GDM1 (cell line): ENCODE measurements around the gene NFX1.
"Not testable (repeated sequence)": the region's sequence is repeated elsewhere in the genome, so short reads cannot be mapped to it uniquely, and the experiment has no call there.

Experiments used
- DNase-seq: peaks from one replicate; lab custom pipeline; 2025; lab: John Stamatoyannopoulos, UW

The NFX1 gene

DNA sequence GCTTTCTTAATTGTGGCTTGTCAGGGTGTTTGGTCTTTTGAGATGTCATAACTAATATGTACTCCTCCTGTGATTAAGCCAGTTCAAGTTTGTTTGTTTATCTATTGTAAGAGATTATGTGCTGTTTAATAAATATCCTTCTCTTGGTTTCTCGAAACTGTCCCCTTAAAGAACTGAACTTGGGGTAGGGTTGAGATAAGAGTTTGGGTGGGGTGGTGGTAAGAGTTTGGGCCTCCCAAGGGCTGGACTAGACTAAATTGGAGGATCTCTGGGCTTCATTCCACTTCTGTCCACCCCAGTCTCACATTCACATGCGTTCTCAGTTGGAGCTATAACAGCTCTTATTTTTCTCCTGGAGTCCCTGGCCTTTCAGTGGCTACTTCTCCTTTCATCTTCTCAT, 73.8 kb downstream of the NFX1 start:
- no peak for DNase-seq

DNA sequence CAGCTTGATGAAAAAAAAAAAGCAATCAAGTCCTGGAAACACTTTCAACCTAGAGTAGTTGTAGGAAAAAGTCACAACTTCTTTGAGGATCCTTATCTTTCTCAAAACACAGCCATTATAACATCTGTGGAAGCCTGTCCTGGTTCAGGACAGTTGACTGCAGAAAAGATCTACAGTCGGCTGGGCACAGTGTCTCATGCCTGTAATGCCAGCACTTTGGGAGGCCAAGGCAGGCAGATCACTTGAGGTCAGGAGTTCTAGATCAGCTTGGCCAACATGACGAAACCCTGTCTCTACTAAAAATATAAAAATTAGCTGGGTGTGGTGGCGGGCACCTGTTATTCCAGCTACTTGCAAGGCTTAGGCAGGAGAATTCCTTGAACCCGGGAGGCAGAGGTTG, 74.5 kb downstream of the NFX1 start:
- not testable (repeated sequence) for DNase-seq

DNA sequence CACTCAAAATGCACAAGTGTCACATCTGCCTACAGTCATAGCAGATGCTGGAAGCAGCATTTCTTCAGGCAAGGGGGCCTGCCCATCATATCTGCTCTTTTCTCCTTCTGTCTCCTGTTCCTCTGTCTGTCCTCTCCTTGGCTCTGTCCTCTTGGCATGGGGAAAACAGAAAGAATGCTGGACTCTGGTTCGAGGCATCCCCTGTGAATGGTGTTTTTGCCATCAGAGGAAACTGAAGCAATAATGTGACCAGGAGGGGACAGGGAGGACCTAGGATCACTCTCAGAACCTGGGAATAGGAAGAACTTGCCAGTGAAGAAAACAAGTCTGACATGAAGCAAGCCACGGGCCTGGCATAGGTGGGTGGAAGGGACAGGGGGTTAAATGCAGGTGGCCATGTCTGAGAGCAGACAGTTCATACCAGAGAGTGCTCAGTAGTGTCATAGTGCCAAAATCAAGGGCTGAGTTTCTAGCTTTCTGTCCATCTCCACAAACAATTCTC, 76.7 kb downstream of the NFX1 start:
- no peak for DNase-seq

DNA sequence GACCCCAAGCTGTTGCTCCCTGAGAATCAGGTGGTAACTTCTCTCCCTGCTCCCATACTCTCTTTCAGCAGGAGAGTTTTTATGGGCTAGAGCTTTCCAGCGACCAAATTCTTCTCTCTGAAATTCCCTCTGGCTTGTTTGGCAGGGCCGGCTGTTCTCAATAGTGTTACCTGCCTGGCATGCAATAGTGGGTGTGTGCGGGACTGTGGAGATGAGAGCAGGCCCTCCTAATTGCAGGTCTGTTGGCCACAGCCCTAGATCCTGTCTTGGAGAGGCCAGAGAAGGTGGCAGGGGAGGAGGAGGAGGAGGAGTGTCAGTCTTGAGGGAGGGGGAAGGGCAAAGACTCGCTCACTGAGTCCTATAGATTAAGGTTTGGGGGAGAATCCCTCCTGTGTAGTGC, 82.6 kb downstream of the NFX1 start:
- no peak for DNase-seq

DNA sequence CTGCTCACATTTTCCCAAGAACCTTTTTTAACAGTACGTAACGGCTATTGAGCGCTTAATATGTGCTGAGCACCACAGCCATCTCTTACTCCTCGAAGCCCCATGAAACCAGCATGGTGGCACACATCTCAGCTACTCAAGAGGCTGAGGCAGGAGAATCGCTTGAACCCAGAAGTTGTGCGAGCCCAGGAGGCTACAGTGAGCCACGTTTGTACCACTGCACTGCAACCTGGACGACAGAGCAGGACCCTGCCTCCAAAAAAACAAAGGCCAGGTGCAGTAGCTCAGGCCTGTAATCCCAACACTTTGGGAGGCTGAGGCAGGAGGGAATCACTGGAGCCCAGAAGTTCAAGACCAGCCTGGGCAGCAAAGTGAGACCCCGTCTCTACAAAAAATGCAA, 83.9 kb downstream of the NFX1 start:
- DNase-seq = no peak

DNA sequence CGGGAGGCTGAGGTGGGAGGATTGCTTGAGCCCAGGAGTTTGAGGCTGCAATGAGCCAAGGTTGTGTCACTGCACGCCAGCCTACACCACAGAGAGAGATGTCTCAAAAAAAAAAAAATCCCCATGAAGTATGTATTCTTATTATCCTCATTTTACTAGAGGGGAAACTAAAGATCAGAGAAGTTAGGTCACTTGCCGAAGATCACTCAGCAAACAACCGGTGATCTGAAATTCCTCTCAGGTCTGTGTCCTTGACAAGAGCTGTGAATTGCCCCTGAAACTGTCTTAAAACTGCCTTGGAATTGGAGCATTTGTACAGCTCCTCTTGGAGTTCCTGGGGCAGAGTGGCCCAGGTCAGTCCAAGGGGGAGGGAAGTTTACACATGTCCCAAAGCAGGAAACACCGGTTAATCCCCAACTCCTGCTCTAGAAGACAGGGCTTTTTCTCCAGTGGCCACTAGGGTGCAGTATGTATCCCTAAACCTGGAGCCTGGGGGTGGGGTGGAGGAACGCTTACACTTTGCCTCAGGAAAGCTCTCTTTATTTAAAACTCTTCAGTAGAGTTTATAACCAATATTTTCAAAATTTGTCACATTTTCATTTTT, 84.4 kb downstream of the NFX1 start:
- peak; percentile 48 for DNase-seq

DNA sequence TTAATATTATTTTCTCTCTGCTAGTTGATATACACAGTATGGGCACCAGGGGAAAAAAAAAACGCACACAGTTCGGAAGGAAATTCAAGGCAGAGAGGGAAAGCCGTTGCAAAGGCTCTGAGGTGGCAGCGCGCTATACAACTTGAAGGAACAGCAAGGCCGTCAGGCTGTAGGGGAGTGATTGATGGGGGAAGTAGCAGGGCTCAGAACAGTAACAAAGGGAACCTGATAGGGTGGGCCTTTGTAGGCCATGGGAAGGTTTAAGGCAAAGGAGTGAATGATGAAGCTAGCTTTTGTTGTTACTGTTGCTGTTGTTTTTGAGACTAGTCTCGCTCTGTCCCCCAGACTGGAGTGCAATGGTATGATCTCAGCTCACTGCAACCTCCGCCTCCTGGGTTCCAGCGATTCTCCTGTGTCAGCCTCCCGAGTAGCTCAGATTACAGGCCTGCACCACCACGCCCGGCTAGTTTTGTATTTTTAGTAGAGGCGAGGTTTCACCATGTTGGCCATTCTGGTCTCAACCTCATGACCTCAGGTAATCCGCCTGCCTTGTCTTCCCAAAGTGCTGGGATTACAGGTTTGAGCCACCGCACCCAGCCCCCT, 85.0 kb downstream of the NFX1 start:
- no peak for DNase-seq

DNA sequence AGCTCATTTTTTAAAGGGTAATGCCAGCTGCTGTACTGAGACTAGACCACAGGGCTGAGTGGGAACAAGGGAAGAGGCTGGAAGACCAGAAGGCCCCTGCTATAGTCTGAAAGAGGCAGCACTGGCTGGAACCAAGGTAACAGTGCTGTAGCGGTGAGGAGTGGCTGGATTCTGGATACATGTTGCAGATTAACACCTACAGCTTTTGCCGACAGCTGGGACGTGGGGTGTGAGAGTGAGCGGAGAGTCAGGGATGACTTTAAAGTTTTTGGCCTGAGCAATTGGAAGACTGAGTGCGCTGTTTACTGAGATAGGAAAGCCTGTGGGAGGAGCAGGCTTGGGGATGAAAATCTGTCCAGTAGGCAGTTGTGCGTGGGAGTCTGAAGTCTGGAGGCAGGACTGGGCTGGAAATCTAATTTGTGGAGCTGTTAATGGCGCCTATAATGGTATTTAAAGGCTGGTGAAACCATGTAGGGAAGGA, 85.6 kb downstream of the NFX1 start:
- no peak for DNase-seq

DNA sequence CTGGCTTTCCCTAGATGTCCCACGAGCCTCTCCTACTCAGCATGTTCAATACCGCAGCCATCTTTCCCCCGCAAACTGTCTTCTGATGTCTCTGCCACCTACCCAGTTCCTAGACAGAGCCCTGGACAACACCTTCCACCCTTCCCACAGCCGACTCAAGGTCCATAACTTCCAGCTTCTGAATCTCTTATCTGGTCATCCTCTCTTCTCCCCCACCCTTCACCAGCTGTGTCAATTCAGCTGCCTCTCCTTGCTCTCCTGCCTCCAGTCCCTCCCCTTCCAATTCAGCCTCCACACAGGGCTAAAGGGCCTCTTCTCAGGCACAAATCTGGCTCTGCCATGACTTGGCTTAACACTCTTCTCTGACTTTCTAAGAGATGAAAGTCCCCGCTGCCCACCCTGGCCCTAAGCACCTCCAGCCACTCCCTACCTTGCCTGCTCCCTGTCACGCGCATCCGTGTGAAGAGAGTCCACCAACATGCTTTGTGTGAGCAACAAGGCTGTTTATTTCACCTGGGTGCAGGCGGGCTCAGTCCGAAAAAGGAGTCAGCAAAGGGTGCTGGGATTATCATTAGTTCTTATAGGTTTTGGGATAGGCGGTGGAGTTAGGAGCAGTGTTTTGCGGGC, 86.9 kb downstream of the NFX1 start:
- DNase-seq = no peak

DNA sequence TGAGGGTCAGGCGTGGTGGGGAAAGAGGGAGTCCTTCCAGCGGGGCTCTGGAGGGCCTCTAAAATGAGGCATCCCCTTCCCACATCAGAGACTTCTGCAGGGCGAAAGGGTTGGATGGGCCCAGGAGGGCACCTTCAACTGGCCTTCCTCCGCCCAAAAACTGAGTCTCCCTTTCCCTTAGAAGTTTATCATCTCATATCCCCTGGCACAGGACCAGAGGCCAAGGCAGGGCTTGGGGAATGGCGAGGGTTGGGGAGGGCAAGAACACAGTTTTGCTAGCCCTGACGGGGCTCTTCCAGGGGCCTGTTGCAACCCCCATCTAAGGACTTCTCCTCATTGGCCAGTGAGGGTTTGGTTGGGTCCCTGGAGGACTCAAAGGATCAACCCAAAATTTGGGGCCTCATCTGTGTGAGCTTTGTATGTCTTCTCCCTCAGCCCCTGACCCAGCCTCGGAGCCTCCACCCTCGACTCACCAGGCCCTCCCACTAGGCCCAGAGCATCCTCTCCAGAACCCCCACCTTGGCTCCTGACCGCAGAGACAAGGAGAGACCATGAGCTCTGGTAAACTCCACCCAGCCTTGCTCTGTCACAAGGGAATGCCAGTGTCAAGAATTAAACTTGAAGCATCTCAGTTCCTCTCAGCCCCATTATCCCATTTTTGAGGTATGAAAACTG, 87.9 kb downstream of the NFX1 start:
- DNase-seq = no peak

DNA sequence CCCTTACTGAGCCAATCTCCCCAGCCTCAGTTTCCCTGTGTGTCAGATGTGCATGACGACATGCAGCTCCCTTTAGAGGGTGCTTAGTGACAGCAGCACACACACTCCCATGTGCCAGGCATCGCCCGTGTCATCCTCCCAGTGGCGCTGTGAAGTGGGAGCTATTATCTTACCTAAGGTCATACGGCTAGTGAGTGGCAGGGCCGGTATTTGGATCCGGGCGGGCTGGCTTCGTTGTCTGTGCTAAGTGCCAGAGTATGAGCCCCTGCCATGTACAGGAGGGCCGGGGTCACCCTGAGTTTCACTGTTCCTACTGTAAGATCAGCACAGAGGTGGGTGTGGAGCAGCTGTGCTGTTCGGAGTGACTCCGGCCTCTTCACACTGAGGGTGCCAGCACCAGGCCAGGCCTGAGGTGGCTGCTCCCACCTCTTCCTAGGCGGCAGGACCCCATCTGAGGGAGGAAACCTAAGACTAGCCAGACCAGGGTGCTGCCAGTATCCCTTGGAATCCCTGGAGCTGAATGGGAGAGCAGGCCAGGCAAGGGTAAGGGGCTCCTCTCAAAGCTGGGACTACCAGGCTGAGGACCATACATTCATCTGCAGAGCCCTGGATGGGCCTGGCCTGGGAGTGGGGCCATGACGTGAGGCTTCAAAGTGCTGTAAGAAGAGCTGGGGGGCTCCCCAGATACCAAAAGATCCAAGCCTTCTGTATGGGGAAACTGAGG, 89.5 kb downstream of the NFX1 start:
- no peak for DNase-seq

DNA sequence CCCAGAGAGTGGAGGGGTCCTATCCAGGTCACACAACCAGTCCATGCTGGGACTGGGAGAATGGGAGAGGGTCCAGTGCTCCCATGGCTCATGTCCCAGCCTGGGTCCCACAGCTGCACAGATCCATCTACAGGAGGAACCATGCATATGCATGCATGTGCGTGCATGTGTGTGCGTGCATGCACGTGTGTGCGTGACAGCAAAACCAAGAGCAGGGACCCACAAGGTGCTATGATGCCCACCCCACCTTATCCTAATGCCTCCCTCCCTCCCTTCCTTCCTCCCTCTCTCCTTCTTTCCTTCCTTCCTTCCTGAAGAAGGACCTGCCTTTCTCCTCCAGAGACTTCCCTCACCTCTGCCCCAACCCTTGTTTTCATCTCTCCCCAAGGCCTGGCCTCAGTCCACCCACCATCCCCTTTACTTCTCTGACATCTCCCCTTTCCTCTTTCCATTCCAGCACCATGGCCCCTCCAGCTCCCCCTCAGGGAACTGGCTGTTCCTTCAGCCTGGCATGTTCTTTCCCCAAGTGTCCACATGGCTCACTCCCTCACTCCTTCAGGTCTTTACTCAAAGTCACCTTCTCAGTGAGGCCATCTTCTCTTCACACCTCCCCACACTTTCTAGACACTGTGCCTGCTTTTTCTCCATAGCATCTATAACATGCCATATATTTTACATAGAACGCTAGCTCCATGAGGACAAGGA, 90.2 kb downstream of the NFX1 start:
- DNase-seq = no peak

DNA sequence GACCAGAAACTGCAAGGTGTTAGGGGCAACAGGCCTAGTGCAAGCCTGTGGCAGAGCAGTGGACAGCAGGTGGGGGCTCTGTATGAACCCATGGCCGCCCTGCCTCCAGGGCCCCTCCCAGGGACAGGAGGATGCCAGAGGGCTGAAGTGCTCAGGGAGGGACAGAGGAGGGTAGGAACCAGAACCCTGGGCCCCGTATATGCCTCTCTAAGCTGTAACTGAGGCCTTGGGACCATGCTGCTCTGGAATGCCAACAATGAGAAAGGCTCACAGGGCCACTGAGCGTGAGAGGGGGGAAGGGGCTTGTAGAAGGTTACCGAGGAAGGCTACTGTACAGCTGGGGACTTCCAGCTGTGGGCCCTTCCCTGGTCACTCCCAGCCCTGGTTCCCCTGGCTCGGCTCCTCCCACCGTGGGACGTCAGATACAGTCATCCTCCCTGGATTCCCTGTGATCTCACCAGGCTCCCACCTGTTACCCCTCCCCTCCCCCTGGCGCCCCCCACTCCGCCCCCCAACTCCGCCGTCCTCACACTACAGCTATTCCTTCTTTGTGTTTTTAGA, 91.0 kb downstream of the NFX1 start:
- no peak for DNase-seq

DNA sequence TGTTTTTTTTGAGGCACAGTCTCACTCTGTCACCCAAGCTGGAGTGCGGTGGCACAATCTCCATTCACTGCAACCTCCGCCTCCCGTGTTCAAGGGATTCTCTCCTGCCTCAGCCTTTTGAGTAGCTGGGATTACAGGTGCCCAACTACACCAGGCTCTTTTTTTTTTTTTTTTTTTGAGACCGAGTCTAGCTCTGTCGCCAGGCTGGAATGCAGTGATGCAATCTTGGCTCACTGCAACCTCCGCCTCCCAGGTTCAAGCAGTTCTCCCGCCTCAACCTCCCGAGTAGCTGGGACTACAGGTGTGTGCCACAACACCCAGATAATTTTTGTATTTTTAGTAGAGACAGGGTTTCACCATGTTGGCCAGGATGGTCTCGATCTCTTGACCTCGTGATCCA, 92.1 kb downstream of the NFX1 start:
- not testable (repeated sequence) for DNase-seq

DNA sequence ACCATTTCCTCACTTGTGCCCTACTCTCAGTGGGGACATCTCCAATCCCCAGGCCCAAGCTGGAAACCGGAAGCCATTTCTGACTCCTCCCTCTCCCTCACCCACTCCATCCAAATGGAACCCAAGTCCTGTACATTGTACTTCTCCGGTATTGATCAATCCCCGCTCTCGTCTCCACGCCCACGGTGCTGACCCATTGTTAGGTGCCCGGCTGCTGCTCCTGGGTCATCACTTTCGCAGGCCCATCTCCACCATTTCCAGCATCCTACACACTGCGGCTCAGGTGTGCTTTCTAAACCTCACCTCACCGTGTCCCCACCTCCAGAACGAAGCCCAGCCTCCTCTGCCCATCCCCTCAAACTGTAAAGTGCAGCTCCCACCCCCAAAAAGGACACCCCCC, 93.1 kb downstream of the NFX1 start:
- DNase-seq = not testable (repeated sequence)

DNA sequence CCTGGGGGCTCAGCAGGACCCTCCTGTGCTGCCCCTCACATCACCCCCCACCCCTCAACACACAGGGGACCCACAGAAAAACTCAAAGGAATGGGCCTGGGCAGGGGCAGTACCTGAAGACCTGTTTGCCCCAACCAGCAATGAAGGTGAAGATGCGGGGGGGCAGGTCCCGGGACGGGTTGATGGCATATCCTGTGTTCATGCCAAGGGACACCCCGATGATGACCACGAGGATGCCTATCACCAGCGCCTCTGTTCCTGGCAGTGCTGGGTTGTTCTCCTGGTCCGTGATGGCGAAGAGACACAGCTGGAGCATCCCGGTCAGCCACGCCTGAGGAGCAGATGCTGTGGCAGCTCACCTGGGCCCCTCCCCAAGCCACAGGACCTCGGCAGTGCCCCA, 95.2 kb downstream of the NFX1 start:
- not testable (repeated sequence) for DNase-seq

DNA sequence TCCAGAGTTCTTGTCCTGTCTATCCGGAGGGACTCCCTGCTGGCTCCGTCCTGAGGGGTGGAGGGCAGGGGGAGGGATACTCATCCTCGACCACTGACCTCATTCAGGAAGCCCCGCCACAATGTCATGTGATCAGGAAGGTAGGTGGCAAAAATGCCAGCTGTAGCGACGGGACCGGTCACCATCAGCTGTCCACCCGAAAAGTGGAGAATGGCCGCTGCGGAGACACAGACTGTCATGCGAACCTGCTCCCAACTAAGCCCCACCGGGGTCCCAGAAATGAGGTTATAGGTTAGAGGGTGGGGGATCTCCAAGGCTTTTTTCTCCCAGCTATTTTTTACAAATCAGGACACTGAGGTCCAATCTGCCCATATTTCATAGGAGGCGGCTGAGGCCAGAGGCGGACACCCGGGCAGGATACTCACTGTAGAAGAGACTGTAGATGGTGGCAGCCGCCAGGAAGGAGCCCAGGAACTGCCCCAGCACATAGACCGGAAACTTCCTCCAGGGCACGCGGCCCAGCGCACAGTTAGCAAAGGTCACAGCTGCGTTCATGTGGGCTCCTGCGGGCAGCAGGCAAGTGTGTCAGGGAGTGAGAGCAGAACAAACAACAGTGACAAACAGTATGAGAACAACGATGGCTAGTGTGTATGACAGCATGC, 95.8 kb downstream of the NFX1 start:
- not testable (repeated sequence) for DNase-seq

DNA sequence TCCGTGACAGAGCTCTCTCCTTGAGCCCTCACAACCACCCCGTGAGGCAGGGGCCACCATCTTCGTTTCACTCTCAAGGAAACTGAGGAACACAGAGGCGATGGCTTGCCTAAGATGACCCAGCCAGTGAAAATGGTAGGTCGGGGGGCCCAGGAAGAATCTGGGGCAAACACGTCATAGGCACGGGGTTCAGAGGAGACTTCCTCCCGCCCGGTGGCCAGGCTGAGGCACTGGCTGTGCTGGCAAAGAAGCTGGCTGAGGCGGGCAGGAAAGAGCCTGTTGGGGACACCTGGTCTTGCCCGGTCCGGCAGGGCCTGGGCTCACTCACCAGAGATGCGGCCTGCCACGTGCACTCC, 96.3 kb downstream of the NFX1 start:
- not testable (repeated sequence) for DNase-seq

DNA sequence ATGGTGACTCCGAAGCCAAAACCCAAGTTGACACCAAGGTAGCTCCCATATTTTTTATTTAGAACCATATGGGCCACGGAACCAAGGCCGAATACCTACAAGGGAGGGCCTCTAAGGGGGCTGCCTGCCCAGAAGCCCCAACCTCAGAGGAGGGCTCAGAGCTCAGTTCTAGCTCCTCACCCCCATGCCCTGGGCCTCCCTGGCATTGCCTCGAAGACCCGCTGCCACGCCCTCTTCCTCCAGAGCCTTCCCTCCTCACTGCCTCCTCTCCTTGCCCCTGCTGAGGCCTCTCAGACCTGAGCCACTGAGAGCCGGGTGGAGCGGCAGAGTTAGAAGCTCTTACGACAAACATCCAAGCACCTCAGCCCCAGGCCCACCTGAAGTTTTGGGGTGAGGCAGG, 96.7 kb downstream of the NFX1 start:
- not testable (repeated sequence) for DNase-seq

DNA sequence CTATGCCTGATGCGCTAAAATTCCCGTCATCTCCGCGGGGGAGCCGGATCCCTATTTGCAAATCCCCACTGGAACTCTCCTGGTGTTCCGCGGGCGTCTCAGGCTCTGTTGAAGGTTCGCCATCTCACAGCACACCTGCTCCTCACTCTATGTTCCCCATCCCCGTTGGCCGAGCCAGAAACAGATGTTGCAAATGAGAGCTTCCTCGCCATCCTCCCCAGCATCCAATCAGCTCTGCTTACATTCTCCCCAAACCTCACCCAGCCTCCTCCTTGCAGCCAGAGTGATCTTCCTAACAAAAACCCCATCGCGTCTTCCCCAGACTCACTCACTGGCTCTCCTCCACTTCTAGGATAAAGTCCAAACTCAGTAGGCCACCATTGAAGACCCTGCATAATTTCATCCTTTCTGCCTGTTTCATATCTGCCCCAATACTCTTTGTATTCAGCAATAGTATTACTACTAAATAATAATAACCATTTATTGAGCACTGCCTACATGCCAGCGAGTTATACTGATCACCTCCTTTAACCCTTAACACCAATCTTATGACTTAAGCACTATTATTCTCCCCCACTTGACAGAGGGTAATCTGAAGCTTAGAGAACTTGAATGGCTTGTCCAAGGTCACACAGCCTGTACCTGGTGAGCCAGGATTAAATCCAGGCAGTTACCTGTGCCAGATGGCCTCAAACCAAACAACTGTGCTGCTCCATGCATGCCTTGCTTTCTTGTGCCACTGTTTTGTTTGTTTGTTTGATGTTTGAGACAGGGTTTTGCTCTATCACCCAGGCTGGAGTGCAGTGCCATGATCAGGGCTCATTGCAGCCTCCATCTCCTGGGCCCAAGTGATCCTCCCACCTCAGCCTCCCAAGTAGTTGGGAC, 98.0 kb downstream of the NFX1 start:
- DNase-seq = no peak
